Stimulated activated CD4-positive, alpha-beta T cell treated with anti-CD3 and anti-CD28 coated beads, Interleukin-1b, Interleukin-23, amount 100 ng/mL, for 48 hours (primary cell): ENCODE results near the gene FGF12.

ENCODE experiments used
- DNase-seq: peaks from one replicate; pipeline ENCODE4 v3.0.0-alpha.2; 2020

The FGF12 gene

DNA sequence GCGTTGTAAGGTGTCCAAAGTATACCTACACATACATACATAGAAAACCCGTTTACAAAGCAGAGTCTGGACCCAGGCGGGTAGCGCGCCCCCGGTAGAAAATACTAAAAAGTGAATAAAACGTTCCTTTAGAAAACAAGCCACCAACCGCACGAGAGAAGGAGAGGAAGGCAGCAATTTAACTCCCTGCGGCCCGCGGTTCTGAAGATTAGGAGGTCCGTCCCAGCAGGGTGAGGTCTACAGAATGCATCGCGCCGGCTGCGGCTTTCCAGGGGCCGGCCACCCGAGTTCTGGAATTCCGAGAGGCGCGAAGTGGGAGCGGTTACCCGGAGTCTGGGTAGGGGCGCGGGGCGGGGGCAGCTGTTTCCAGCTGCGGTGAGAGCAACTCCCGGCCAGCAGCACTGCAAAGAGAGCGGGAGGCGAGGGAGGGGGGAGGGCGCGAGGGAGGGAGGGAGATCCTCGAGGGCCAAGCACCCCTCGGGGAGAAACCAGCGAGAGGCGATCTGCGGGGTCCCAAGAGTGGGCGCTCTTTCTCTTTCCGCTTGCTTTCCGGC, 318.6 kb downstream of the FGF12 start:
- DNase-seq = no peak

GRCh38 chr3:192408007-192408646, 319.2 kb downstream of the FGF12 start:
- no peak for DNase-seq

DNA sequence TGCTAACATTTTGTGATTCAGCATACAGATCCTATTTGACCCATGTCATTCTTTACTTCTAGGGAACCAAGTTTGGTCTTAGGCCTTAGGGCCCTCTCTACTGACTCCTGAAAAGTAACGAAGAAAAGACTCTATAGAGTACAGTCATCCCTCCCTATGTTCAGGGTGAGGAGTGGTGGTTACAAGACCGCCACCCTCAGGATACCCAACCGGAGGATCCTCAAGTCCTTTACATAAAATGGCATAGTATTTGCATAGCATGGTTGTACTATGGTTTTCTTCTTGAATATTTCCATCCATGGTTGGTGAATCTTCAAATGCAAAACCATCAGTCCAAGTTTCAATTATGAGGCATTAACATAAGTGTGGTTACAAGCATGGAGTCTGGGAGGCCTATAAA, 327.6 kb downstream of the FGF12 start:
- DNase-seq = no peak

- DNase-seq = no peak
Observed at GRCh38 chr3:192397012-192397411, 330.3 kb downstream of the FGF12 start.

DNA sequence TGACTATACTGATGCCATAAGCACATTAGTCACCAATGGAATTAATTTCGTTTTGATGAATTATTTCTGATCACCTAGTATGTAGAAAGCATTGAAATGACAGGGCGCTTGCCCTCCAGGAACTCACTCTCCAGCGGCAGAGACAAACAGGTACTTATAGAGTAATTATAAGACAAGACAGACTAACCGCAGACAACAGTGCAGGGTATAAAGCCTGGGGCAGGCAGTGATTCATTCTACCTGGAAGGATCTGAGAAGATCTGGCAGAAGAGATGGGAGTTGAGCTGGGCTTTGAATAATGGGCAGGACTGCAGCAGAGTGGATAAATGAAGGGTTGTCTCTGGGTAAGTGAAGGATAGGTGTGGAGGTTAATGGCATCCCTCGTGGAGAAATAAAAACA, 331.8 kb downstream of the FGF12 start:
- no peak for DNase-seq

DNA sequence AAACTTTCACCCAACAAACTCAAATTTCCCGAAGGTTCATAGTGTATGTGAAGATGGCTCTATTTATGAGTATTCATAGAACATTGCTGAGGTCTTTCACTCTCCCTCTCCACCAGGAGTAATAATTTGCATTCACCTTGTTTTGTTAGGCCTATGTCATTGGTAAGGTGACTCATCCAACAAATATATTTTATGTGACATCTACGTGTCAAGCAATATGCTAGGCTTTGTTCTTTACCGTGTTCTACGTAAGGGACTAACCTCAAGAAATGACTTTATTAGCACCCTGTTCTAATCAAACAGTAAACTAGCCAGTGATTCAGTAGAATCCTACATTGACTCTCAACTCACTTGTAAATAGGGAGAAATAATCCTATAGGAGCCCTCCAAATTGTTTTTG, 334.4 kb downstream of the FGF12 start:
- DNase-seq = no peak

- no peak for DNase-seq
Observed at GRCh38 chr3:192382861-192383260, 344.5 kb downstream of the FGF12 start.

DNA sequence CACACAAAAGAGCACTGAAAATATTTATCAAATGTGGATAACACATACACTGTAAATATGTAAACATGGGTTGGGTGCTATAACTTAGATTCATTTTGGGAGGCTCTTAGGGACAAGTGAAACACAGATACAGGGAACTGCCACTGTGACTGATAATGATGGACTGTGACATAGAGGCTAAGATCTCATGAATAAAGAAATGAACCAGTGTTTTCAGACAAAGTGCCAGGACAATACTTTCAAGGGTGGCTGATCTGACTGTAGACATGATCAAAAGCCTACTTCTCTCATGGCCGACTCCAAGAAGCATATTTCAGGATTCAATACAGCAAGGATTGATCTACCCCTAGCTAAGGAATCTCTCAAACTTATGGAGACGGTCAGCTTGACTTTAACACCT, 353.8 kb downstream of the FGF12 start:
- no peak for DNase-seq

DNA sequence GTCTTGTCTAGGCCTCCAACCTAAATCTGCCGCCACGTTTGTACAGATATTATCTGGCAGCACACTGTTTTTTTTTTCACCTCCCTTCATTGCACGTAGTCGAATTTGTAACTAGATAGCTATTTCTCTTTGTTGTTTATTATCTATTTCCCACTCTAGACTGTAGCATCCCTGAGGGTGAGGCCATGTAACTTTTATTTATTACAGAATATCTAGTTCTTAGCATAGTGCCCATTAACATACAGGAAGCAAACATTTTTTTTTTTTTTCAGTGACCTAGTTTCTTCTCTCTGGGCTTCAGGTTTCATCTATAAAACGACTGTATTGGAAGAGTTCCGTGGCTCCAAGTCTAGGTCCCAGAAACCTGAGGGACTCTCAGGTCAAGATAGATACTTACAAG, 354.3 kb downstream of the FGF12 start:
- DNase-seq = no peak

DNA sequence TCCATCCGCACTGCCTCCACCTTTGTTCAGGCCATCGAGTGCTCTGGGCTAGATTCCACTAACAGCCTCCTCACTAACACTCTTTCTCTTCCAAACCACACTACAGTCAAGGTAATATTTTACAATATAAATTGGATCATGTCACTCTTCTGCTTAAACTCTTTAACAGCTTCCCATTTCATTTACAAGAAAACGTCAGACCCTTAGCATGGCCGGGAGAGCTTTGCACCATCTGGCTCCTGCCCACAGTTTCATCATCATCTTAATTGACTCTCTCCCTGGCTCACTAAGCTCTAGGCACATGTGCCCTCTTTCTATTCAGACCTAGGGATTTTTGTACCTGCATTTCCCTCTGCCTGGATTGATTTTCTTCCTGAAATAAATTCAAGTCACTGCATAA, 354.7 kb downstream of the FGF12 start:
- no peak for DNase-seq

DNA sequence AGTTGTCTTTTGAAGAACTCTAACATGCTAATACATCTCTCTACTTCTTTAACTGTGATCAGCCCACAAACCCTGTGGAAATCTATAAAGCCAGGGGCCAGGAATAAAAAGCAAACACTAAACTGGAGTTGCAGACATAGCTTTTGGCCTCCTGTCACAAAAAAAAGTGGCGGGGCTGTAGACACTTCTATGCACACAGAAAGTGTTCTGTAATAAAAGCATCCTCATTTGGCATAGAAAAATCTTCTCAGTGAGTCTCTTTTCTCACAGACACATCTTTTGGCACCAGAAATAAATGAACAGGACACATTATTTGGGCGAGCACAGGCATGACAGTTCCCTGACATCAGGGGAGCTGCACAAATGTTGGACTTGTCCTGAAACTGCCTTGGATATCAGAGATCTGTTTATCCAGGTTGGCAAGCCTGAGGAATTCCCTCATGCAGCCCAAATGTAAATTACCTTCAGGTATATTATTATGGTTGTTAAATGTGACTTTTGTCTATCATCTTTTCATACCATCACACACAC, 355.4 kb downstream of the FGF12 start:
- no peak for DNase-seq

DNA sequence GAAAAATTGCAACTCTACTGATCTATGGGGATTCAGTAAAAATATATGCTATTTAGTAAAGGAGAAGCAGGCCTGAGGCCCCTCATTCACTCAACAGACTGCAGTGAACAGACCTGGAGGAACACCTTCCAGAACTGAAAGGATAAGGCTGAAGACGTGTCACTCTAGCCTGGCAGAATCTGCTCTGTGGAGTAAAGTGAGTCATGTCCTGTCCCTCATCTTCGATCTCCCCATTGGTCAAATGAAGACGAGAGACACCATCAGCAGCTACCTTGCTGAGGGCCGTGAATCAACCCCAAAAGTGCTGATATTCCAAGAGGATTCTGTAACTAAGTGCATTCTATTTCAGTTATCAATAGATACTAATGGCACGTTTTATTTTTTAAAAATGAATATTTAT, 359.7 kb downstream of the FGF12 start:
- no peak for DNase-seq

- DNase-seq = no peak
Observed at GRCh38 chr3:192366916-192367315, 360.4 kb downstream of the FGF12 start.

DNA sequence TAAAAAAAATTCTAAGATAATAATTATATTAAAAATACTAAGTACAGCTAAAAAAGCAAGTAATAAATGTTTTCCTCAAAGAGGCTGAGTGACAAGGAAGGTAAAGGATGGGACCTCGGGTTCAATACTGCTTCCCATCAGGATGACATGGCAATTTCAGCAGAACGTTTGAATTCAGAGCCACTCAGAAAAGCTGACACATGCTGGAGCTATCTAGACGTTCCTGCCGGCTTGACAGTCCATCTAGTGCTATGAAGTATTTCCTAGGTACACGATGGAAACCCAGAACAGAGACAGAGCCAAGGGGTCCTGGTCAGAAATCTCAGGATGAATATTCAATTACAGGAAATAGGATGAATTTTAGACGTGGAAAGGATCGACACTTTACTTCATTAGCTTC, 361.8 kb downstream of the FGF12 start:
- no peak for DNase-seq

GRCh38 chr3:192364316-192364715, 363.0 kb downstream of the FGF12 start:
- DNase-seq = no peak

DNA sequence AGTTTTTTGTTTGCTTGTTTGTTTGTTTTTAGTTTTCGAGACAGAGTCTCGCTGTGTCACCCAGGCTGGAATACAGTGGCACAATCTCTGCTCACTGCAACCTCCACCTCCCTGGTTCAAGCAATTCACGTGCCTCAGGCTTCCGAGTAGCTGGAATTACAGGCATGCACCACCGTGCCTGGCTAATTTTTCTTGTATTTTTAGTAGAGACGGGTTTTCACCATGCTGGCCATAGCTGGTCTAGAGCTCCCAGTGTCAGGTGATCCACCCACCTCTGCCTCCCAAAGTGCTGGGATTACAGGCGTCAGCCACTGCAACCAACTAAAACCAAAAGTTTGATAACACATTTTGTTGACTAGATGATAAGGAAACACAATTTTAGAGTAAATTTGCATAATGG, 372.7 kb downstream of the FGF12 start:
- DNase-seq = no peak

DNA sequence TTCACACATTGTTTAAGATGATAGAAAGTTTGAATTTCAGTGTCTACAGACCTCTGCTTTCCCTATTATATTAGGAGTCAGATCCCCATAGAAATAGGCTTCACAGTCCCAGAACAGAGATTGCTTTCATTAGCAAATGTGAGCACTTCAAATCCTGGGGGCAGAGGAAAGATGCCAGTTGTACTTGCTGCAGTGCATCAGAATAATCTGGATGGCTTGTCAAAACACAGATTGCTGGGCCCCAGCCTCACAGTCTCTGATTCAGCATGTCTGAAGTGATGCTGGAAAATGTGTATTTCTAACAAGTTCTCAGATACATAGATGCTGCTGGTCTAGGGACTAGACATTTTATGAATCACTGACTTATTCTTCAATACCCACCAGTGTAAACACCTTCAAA, 375.2 kb downstream of the FGF12 start:
- no peak for DNase-seq

DNA sequence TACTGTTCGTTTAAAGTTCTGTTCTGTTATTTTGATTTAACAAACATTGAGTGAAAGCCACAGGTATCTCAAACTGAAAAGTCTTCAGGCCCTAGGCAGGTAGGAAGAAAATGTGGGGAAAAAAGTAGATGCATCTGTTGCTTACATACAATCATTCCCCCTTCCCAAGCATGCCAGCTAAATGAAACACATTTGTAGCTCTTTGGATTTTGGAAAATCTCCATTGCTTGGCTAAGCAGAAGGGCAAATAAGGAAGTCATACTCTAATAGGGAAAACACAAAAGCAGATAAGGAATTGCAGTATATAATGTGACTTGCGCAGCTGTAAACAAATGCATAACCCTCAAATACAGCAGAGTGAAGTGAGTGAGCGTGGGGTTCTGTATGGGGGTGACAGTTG, 375.9 kb downstream of the FGF12 start:
- no peak for DNase-seq

- no peak for DNase-seq
Observed at GRCh38 chr3:192340031-192340430, 387.3 kb downstream of the FGF12 start.

DNA sequence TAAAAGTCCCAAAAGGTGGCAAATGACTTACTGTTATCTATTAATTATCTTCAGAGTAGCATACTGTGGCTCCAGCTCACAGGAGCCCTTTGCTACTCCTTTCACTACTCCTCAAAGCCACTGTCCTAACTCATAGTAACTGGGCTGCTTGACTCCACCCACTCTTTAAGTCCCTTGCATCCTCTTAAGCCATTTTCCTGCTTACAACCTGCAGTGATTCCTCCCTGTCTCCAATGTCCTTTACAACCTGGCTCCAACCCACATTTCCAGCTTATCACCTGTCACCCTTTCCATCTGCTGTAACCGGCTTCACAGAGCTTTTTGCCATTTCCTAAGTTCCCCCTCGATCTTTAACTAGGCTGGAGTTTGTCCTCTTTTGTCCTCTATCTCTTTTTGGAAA, 388.1 kb downstream of the FGF12 start:
- no peak for DNase-seq

GRCh38 chr3:192336286-192336685, 391.1 kb downstream of the FGF12 start:
- no peak for DNase-seq

DNA sequence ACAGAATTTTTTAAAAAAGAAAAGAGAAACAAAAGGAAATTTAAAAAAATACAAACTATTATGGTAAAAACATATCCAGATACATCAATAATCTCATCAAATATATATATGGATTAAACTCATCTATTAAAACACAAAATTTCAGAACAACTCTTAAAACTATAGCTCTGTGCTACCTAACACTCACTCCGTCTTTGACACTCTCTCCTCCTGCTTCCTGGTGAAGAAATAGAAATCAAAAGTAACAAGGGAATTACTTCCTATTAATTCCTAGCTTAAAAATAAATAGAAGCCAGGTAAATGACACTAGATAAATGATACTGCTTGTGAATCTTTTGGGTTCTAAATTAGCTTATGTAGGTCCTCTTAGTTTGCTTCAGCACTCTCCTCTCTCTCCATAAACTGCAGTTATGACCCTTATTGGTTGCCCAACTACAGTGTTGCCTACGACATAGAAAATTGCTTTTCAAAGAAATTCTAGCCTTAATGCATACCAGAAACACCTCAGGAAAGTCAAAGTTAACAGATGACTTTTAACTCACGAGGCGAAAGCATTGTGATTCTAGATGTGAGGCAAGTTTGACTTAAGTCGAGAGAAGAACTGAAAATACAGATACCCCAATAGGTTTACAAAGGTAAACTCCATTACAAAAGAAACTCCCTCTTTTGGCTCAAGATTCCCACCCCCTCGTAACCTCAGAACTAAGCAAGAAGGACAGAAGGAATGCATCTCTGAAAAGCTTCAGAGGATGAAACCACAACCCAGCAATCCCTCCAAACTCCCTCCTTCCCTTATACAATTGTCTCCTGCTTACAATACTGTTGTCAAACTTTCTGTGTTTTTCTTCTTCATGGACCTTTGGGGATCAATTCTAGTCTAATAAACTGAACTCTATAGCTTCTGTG, 394.7 kb downstream of the FGF12 start:
- no peak for DNase-seq

DNA sequence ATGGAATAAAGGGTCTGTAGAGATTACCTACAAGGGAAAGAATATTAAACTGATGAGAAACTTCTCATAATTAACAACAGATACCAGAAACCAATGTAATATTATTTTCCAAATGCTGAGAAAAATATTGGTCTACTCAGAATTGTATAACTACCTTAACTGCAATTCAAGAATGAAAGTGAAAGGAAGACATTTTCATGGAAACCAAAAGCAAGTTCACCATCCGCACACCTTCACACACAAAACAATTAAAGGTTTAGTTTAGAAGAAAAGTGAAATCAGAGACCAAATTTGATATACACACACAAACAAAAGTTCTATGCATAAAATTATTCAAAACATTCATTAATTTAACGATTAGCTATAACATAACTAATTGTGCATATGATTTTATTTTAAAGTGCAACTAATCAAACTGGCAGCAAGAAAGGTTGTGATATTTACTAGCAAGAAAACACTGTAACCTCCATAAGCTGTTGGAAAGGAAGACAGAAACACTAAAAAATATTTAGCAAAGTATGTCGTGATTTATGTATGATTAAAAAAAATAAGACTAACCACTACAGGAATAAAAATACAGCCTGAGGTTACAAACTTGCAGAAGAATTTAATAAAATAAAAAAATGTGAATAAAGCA, 395.5 kb downstream of the FGF12 start:
- no peak for DNase-seq

DNA sequence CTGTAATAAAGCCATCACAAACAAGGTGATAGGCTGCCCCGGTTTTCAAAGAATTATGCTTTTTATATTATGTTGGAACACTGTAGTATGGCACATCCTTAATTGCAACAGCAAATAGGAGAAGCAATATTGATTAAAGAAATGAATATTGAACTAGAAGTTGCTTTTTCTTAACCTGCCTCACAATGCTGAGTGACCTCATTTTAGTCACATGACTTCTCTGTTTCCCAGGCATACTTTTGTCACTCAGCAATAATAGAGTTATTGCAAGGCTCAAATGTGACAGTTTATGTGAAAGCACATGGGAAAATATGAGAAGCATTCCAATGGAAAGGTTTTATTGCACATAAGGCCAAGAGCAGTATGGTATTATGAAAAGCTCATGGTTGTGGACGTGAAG, 400.7 kb downstream of the FGF12 start:
- DNase-seq = no peak
